NCI-H128 (cell line): ENCODE data around the gene MSH6.
A peak's percentile ranks its signal among the peaks of the same experiment; 100 is the strongest.

Experiments
- DNase-seq: peaks from one replicate; lab custom pipeline; 2025; ENCODE audit not compliant: unreplicated experiment; lab: John Stamatoyannopoulos, UW

MSH6 gene

GRCh38 chr2:47782671-47783485 is at the start of gene MSH6:
TSS of gene MSH6 (plus strand) at chr2:47783145. CDS start at chr2:47783234, 89 bp downstream.
- peak; percentile 76 for DNase-seq

GRCh38 chr2:47735136-47735869 is 47.6 kb upstream of the MSH6 start:
- no peak for DNase-seq

- DNase-seq: no peak
Measured at GRCh38 chr2:47735912-47736311, 47.0 kb upstream of the MSH6 start.

- DNase-seq: no peak
Measured at GRCh38 chr2:47737191-47737975, 45.6 kb upstream of the MSH6 start.

GRCh38 chr2:47738331-47738730 is 44.6 kb upstream of the MSH6 start:
- DNase-seq: no peak

- no peak for DNase-seq
Measured at GRCh38 chr2:47741101-47741500, 41.8 kb upstream of the MSH6 start.

- DNase-seq: no peak
Measured at GRCh38 chr2:47741637-47742036, 41.3 kb upstream of the MSH6 start.

GRCh38 chr2:47744074-47744473 is 38.9 kb upstream of the MSH6 start:
- DNase-seq: no peak

- DNase-seq: no peak
Measured at GRCh38 chr2:47747878-47748277, 35.1 kb upstream of the MSH6 start.

- no peak for DNase-seq
Measured at GRCh38 chr2:47751856-47752414, 31.0 kb upstream of the MSH6 start.

GRCh38 chr2:47767497-47767844 is 15.5 kb upstream of the MSH6 start:
- DNase-seq: no peak

- DNase-seq: peak; percentile 14
Measured at GRCh38 chr2:47767880-47768609, 14.9 kb upstream of the MSH6 start.

GRCh38 chr2:47769318-47769717 is 13.6 kb upstream of the MSH6 start:
- DNase-seq: no peak

- DNase-seq: no peak
Measured at GRCh38 chr2:47771211-47771610, 11.7 kb upstream of the MSH6 start.

GRCh38 chr2:47772343-47772742 is 10.6 kb upstream of the MSH6 start:
- DNase-seq: no peak

GRCh38 chr2:47774567-47774966 is 8.4 kb upstream of the MSH6 start:
- DNase-seq: no peak

GRCh38 chr2:47777277-47777937 is 5.5 kb upstream of the MSH6 start:
- no peak for DNase-seq

GRCh38 chr2:47778698-47779425 is 4.1 kb upstream of the MSH6 start:
- DNase-seq: no peak

GRCh38 chr2:47779426-47779790 is 3.5 kb upstream of the MSH6 start:
- no peak for DNase-seq

- DNase-seq: no peak
Measured at GRCh38 chr2:47782381-47782670, 619 bp upstream of the MSH6 start.
